ENCODE measurements around the gene SPSB4. TPM values are rescaled to one million over a fixed set of nuclear protein-coding genes. Genes with fewer than 3 reads are reported as not detected.
A peak's percentile ranks its signal among the peaks of the same experiment; 100 is the strongest.
"Not testable (repeated sequence)": the region's sequence is repeated elsewhere in the genome, so short reads cannot be mapped to it uniquely, and the experiment has no call there.

Gene SPSB4
- total and polyA plus RNA-seq, 2 experiments from 2014 or later: 57.0 to 82.2 TPM

- peak in 1 of 2 donors; percentile 31 for DNase-seq (ENCODE audit: low read depth in 1 of 2, low spot score in 1 of 2)
These were observed 63.8 kb downstream of the SPSB4 start for GRCh38 chr3:141114816-141115460.

GRCh38 chr3:141115789-141116541, 64.8 kb downstream of the SPSB4 start:
- Histone ChIP-seq H3K9me3 (ENCODE audit: low read depth) (no peaks in the 10 kb centered on the region), H3K4me3 (no peak overlapping the region), H3K27me3 (no peaks in the 10 kb centered on the region), H3K27ac (no peak overlapping the region), H3K4me1 (ENCODE audit: low read depth) (peaks cover 13% of the 10 kb centered on the region), H3K36me3 (no peaks in the 10 kb centered on the region)
- no peak for TF ChIP-seq CTCF (IDR thresholded peaks at IDR 0.05; ENCODE audit: low read depth, low read length)
- no peak for DNase-seq (ENCODE audit: low read depth in 1 of 2, low spot score in 1 of 2)

More at GRCh38 chr3:141114816-141115460, 63.8 kb downstream of the SPSB4 start:
- no peak for TF ChIP-seq CTCF (IDR thresholded peaks at IDR 0.05; ENCODE audit: low read depth, low read length)
- Histone ChIP-seq H3K36me3 (no peaks in the 10 kb centered on the region), H3K27ac (no peak overlapping the region), H3K9me3 (ENCODE audit: low read depth) (no peaks in the 10 kb centered on the region), H3K4me3 (no peak overlapping the region), H3K4me1 (ENCODE audit: low read depth) (peaks cover 18% of the 10 kb centered on the region), H3K27me3 (no peaks in the 10 kb centered on the region)

GRCh38 chr3:141116721-141117120, 65.6 kb downstream of the SPSB4 start:
- H3K4me3 ChIP-seq: no peak overlapping the region
- TF ChIP-seq CTCF (IDR thresholded peaks at IDR 0.05; ENCODE audit: low read depth, low read length): no peak
- H3K27me3 ChIP-seq: no peaks in the 10 kb centered on the region
- DNase-seq (ENCODE audit: low read depth in 1 of 2, low spot score in 1 of 2): no peak
- H3K36me3 ChIP-seq: no peaks in the 10 kb centered on the region
- H3K27ac ChIP-seq: no peak overlapping the region
- no peaks in the 10 kb centered on the region for H3K9me3 ChIP-seq (ENCODE audit: low read depth)
- H3K4me1 ChIP-seq (ENCODE audit: low read depth): peaks cover 13% of the 10 kb centered on the region

- not testable (repeated sequence) for H3K4me3 ChIP-seq; H3K9me3 ChIP-seq (ENCODE audit: low read depth); H3K27me3 ChIP-seq; DNase-seq (ENCODE audit: low read depth in 1 of 2, low spot score in 1 of 2); H3K36me3 ChIP-seq; H3K27ac ChIP-seq
- peaks cover 24% of the 10 kb centered on the region for H3K4me1 ChIP-seq (ENCODE audit: low read depth)
These were observed 66.8 kb downstream of the SPSB4 start for GRCh38 chr3:141117982-141118381.

- no peak overlapping the region for H3K4me3 ChIP-seq
- peak overlapping the region; percentile 95 for H3K27ac ChIP-seq
- peak in 1 of 2 donors; percentile 54 for DNase-seq (ENCODE audit: low read depth in 1 of 2, low spot score in 1 of 2)
- TF ChIP-seq CTCF (IDR thresholded peaks at IDR 0.05; ENCODE audit: low read depth, low read length): no peak
- no peaks in the 10 kb centered on the region for H3K36me3 ChIP-seq
- peaks cover 39% of the 10 kb centered on the region for H3K4me1 ChIP-seq (ENCODE audit: low read depth)
- H3K9me3 ChIP-seq (ENCODE audit: low read depth): no peaks in the 10 kb centered on the region
- H3K27me3 ChIP-seq: no peaks in the 10 kb centered on the region
These were observed 71.4 kb downstream of the SPSB4 start for GRCh38 chr3:141122455-141123030.

Data from cardiac muscle cell (in vitro differentiated cells and primary cell).